PC-9 (cell line): ENCODE results near the gene AQR.

Experiments
- EZH2 ChIP-seq: fragments of 200-600 bp; sonication (generic); IDR thresholded peaks from 2 replicates; pipeline ENCODE4 v1.8.0; 2017; ENCODE audit warnings: antibody characterized with exemption, low read depth
- TF ChIP-seq, protein P1 (sequence below): fragments of 200-600 bp; sonication (generic); conservative IDR thresholded peaks from 2 replicates; pipeline ENCODE4 v1.6.1; 2017; ENCODE audit warnings: mixed run types, antibody characterized with exemption, mild to moderate bottlenecking, moderate library complexity

DNA sequence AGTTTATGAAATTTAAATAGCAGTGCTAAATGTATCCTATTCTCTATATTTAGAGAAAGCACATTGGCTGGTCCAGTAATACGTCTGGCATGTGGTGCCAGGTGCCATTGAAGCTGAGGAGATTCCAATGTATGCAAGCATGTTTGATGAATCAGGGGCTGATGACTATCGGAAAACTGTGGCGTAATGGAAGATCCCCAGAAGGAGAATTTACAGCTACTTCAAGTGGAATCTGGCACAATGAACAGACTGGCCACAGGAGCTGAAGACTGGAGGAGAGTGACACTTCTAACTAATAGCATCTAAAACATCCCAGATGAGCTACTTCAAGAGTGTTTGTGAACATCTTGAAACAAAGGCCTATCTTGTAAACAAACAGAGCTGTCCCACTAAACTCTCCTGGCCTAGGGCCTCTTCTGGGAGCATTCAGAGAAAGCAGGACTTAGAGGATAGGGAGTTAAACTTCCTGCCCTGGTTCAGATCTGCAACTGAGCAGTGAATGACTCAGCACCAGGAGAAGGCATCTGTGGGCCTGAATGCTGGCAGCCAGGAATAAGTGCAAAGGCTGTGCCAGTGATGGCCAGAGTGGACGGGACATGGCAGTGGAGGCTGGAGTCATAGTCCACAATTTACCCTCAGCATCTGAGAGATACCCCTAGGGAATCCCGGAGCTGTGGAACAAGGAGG is 159.0 kb downstream of the AQR start:
- TF ChIP-seq, protein P1, sequence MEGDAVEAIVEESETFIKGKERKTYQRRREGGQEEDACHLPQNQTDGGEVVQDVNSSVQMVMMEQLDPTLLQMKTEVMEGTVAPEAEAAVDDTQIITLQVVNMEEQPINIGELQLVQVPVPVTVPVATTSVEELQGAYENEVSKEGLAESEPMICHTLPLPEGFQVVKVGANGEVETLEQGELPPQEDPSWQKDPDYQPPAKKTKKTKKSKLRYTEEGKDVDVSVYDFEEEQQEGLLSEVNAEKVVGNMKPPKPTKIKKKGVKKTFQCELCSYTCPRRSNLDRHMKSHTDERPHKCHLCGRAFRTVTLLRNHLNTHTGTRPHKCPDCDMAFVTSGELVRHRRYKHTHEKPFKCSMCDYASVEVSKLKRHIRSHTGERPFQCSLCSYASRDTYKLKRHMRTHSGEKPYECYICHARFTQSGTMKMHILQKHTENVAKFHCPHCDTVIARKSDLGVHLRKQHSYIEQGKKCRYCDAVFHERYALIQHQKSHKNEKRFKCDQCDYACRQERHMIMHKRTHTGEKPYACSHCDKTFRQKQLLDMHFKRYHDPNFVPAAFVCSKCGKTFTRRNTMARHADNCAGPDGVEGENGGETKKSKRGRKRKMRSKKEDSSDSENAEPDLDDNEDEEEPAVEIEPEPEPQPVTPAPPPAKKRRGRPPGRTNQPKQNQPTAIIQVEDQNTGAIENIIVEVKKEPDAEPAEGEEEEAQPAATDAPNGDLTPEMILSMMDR, result no peak
- no peak for TF ChIP-seq EZH2
